H1 (cell line): ENCODE measurements around the gene MRTFA.

Experiments used
- ASH2L ChIP-seq: fragments of 200-600, 300-600 bp; sonication (generic); IDR thresholded peaks from one replicate; pipeline ENCODE4 v1.7.1; 2017; ENCODE audit warnings: low read length
- CHD2 ChIP-seq: IDR thresholded peaks from 2 replicates; pipeline ENCODE4 v1.6.1; 2012; ENCODE audit warnings: low read length, improper control_type of control experiment
- EP300 ChIP-seq, 2 experiments: IDR thresholded peaks; 1 replicate in 1 of 2; 2 replicates in 1 of 2; pipeline ENCODE4 v1.6.1; 2011 to 2012; ENCODE audit warnings: low read depth in 2 of 2, low read length in 2 of 2, mild to moderate bottlenecking in 2 of 2, borderline replicate concordance in 1 of 2, inconsistent platforms in 1 of 2, moderate library complexity in 1 of 2
- POLR2AphosphoS5 ChIP-seq: IDR thresholded peaks from 2 replicates; pipeline ENCODE4 v1.6.1; 2011; ENCODE audit warnings: low read depth, low read length
- SAP30 ChIP-seq: fragments of 300-600 bp; sonication (generic); IDR thresholded peaks from 2 replicates; pipeline ENCODE4 v1.7.1; 2012; ENCODE audit warnings: low read length, moderate library complexity, mild to moderate bottlenecking, inconsistent platforms; ENCODE audit not compliant: insufficient read depth, insufficient replicate concordance
- ZNF274 ChIP-seq: IDR thresholded peaks from 2 replicates; pipeline ENCODE4 v1.7.0; 2012; ENCODE audit warnings: low read length, borderline replicate concordance; ENCODE audit errors: extremely low read depth
- TF ChIP-seq, protein P1 (sequence below), 3 experiments: IDR thresholded peaks; 1 replicate in 2 of 3; 2 replicates in 1 of 3; pipeline versions ENCODE4 v1.5.1 to v1.6.1; 2011; ENCODE audit warnings: low read length in 3 of 3, mild to moderate bottlenecking in 3 of 3, inconsistent platforms in 2 of 3, low read depth in 1 of 3, moderate library complexity in 1 of 3; ENCODE audit not compliant: insufficient read depth in 1 of 3; ENCODE audit errors: control extremely low read depth in 1 of 3

DNA sequence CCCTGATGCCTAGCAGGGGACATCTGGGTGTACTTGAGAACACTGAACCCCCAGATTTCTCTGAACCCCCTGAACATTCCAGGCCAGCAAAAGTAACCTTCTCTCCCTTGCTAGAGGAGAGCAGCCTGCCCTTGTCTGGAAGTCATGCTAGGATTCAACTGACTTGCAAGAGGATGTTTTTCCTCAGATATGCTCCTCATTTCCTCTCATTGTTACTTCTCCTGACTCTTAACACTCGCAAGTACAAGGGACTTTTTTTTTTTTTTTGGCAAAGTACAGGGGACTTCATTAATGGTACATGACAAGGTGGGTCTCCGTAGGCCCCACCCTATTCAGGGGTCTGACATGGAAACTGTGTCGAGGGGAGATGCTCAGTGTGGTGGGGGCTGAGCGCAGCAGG is 36.5 kb upstream of the MRTFA start:
- TF ChIP-seq POLR2AphosphoS5 (no peak), SAP30 (no peak), CHD2 (no peak), ASH2L (no peak), ZNF274 (no peak), EP300 (IDR thresholded peaks at IDR 0.05; ENCODE audit: borderline replicate concordance in 1 of 2, low read depth in 2 of 2, low read length in 2 of 2) (no peak)
- TF ChIP-seq, protein P1, sequence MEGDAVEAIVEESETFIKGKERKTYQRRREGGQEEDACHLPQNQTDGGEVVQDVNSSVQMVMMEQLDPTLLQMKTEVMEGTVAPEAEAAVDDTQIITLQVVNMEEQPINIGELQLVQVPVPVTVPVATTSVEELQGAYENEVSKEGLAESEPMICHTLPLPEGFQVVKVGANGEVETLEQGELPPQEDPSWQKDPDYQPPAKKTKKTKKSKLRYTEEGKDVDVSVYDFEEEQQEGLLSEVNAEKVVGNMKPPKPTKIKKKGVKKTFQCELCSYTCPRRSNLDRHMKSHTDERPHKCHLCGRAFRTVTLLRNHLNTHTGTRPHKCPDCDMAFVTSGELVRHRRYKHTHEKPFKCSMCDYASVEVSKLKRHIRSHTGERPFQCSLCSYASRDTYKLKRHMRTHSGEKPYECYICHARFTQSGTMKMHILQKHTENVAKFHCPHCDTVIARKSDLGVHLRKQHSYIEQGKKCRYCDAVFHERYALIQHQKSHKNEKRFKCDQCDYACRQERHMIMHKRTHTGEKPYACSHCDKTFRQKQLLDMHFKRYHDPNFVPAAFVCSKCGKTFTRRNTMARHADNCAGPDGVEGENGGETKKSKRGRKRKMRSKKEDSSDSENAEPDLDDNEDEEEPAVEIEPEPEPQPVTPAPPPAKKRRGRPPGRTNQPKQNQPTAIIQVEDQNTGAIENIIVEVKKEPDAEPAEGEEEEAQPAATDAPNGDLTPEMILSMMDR (IDR thresholded peaks at IDR 0.05; ENCODE audit: control extremely low read depth in 1 of 3, insufficient read depth in 1 of 3, low read depth in 1 of 3, low read length in 3 of 3): no peak
